B cell (primary cell): ENCODE measurements around the gene LONP1. TPM values are rescaled to one million over a fixed set of nuclear protein-coding genes. Genes with fewer than 3 reads are reported as not detected.
"Not testable (repeated sequence)": the region's sequence is repeated elsewhere in the genome, so short reads cannot be mapped to it uniquely, and the experiment has no call there.

Experiments used
- ATAC-seq: fragments of 200-7000 bp; cut with Tn5 transposase; one replicate; pipeline ENCODE4 v1.10.0; 2021; ENCODE audit warnings: low read depth, mild to moderate bottlenecking, moderate number of reproducible peaks, moderate library complexity
- CTCF ChIA-PET: fragments of 350-600 bp; sonication (Branson Sonifier 250); formaldehyde crosslinking; loops from one replicate; lab custom pipeline; 2021; ENCODE audit warnings: antibody characterized with exemption, inconsistent platforms; lab: Charles Lee
- POLR2A ChIA-PET: fragments of 350-600 bp; sonication (Branson Sonifier 250); formaldehyde crosslinking; loops from one replicate; lab custom pipeline; 2021; ENCODE audit warnings: antibody characterized with exemption; lab: Charles Lee
- DNase-seq: peaks from one replicate; pipeline ENCODE4 v3.0.0; 2013
- H2AFZ ChIP-seq: 2 replicates; pipeline ENCODE4 v1.6.1; 2012; ENCODE audit warnings: mild to moderate bottlenecking, low read depth, low read length; ENCODE audit not compliant: insufficient read depth, poor library complexity, severe bottlenecking
- H3K27ac ChIP-seq, 2 donors: 1 replicate in 1 of 2; 2 replicates in 1 of 2; pipeline ENCODE4 v1.5.1; 2012 to 2013; ENCODE audit warnings: low read length in 2 of 2, mild to moderate bottlenecking in 2 of 2, moderate library complexity in 1 of 2
- H3K27me3 ChIP-seq, 4 experiments: fragments of 200-600 bp in 1 of 4; sonication (generic) in 1 of 4; replicated peaks in 1 of 4; 1 replicate in 2 of 4; 2 replicates in 2 of 4; pipeline versions ENCODE4 v1.6.1 to v1.7.0; 2013 to 2016; ENCODE audit warnings: low read length in 3 of 4, mild to moderate bottlenecking in 2 of 4, mixed read lengths in 1 of 4, moderate library complexity in 1 of 4; ENCODE audit not compliant: insufficient read depth in 4 of 4, control insufficient read depth in 3 of 4; ENCODE audit errors: control extremely low read depth in 1 of 4
- H3K36me3 ChIP-seq, 2 experiments: replicated peaks in 1 of 2; 1 replicate in 1 of 2; 2 replicates in 1 of 2; pipeline versions ENCODE4 v1.6.1 to v1.7.1; 2013; ENCODE audit warnings: low read length in 1 of 2; ENCODE audit not compliant: insufficient read depth in 2 of 2, control insufficient read depth in 1 of 2; ENCODE audit errors: control extremely low read depth in 1 of 2, extremely low read depth in 1 of 2
- H3K4me1 ChIP-seq, 2 donors: fragments of 200-600 bp in 1 of 2; sonication (generic) in 1 of 2; 1 replicate in 1 of 2; 2 replicates in 1 of 2; pipeline versions ENCODE4 v1.5.1 to v1.6.1; 2013 to 2017; ENCODE audit warnings: low read length in 2 of 2; ENCODE audit not compliant: control insufficient read depth in 2 of 2, insufficient read depth in 2 of 2
- H3K4me2 ChIP-seq: replicated peaks from 2 replicates; pipeline ENCODE3; 2012; ENCODE audit warnings: mild to moderate bottlenecking, low read depth, low read length; ENCODE audit not compliant: poor library complexity, severe bottlenecking
- H3K4me3 ChIP-seq, 5 experiments: fragments of 200-600 bp in 1 of 5; sonication (generic) in 1 of 5; 1 replicate in 3 of 5; 2 replicates in 2 of 5; pipeline versions ENCODE4 v1.5.1 to v1.7.0; 2011 to 2016; ENCODE audit warnings: low read length in 4 of 5, mild to moderate bottlenecking in 4 of 5, low read depth in 2 of 5, control low read depth in 1 of 5, moderate library complexity in 1 of 5; ENCODE audit not compliant: insufficient read depth in 1 of 5; ENCODE audit errors: control extremely low read depth in 1 of 5, extremely low read depth in 1 of 5
- H3K79me2 ChIP-seq: fragments of 200-600 bp; sonication (generic); one replicate; pipeline ENCODE4 v1.6.0; 2016; ENCODE audit warnings: low read length; ENCODE audit not compliant: control insufficient read depth, insufficient read depth
- H3K9ac ChIP-seq: fragments of 200-600 bp; sonication (generic); 2 replicates; pipeline ENCODE4 v1.6.1; 2017; ENCODE audit warnings: mild to moderate bottlenecking, low read length, moderate library complexity
- H3K9me3 ChIP-seq, 3 donors: one replicate each; pipeline versions ENCODE4 v1.6.1 to v1.7.1; 2013; ENCODE audit warnings: low read length in 2 of 3; ENCODE audit not compliant: control insufficient read depth in 2 of 3, insufficient read depth in 1 of 3; ENCODE audit errors: control extremely low read depth in 1 of 3
- H4K20me1 ChIP-seq: 2 replicates; pipeline ENCODE4 v1.6.0; 2012; ENCODE audit warnings: mild to moderate bottlenecking, low read length; ENCODE audit not compliant: insufficient read depth, control insufficient read depth, poor library complexity, severe bottlenecking
- H3K27ac Mint-ChIP-seq: one replicate; pipeline ENCODE4 v1.8.0; 2021; ENCODE audit warnings: mixed read lengths
- H3K27me3 Mint-ChIP-seq: one replicate; pipeline ENCODE4 v1.8.0; 2021; ENCODE audit warnings: mixed read lengths
- H3K4me1 Mint-ChIP-seq: one replicate; pipeline ENCODE4 v1.8.0; 2021; ENCODE audit warnings: mixed read lengths
- H3K4me3 Mint-ChIP-seq: one replicate; pipeline ENCODE4 v1.8.0; 2021; ENCODE audit warnings: mixed read lengths
- H3K9me3 Mint-ChIP-seq: one replicate; pipeline ENCODE4 v1.8.0; 2022; ENCODE audit warnings: mixed read lengths; ENCODE audit not compliant: insufficient read depth
- EZH2 ChIP-seq: IDR thresholded peaks from 2 replicates; pipeline ENCODE4 v1.6.1; 2012; ENCODE audit warnings: borderline replicate concordance, low read depth, mild to moderate bottlenecking, moderate library complexity, low read length; ENCODE audit not compliant: insufficient read depth, poor library complexity, severe bottlenecking
- WGBS: methylation state at CpG from one replicate; pipeline ENCODE4 v1.1.5; 2013; ENCODE audit warnings: missing lambda C conversion rate; ENCODE audit not compliant: insufficient coverage; 5-methylcytosine and 5-hydroxymethylcytosine counted together
- intact Hi-C: fragments of 100-400 bp; cut with micrococcal nuclease; formaldehyde crosslinking; loops from one replicate; pipeline ENCODE4 v1.10.0; 2022
- polyA plus RNA-seq: library from polyadenylated mRNA; depleted of rRNA; stranded (reverse); fragments of >200 nt; gene quantifications from 2 replicates; pipeline ENCODE4 v1.2.3, GENCODE V29; 2012
- total RNA-seq, 2 donors: library from RNA; stranded (reverse); fragments of 120-200 nt in 1 of 2; gene quantifications; 1 replicate in 1 of 2; 2 replicates in 1 of 2; pipeline versions ENCODE4 v1.2.3 to v1.2.4, GENCODE V29; 2013 to 2022
- TF ChIP-seq, protein P1 (sequence below): fragments of 200-600 bp; IDR thresholded peaks from one replicate; pipeline ENCODE4 v1.8.0; 2022; ENCODE audit warnings: antibody characterized with exemption, mild to moderate bottlenecking

Gene LONP1
- total and polyA plus RNA-seq, 2 donors (not counting 1 experiment from before 2014, with no cell fraction given), result 60.1 to 67.2 TPM

DNA sequence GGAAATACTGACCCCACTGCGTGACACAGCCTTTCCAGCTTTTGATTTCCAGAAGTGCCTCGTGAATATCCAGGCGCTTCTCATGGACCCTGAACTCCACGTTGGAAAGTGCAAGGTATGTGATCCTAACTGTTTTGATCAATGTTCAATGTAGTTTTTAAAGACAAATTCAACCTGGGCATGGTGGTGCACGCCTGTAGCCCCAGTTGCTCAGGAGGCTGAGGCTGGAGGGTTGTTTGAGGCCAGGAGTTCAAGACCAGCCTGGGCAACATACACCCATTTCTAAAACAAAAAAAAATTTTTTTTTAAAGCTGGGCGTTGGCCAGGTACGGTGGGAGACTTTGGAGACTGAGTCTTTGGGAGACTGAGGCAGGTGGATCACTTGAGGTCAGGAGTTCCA is 31.8 kb upstream of the LONP1 start:
- Mint-ChIP-seq H3K4me1 (no peaks in the 10 kb centered on the region), H3K27ac (no peak overlapping the region), H3K4me3 (no peak overlapping the region), H3K9me3 (no peaks in the 10 kb centered on the region), H3K27me3 (peaks cover 12% of the 10 kb centered on the region)
- Histone ChIP-seq H3K9ac (no peak overlapping the region), H3K4me2 (no peak overlapping the region), H3K4me3 (no peak overlapping the region), H2AFZ (no peak overlapping the region), H4K20me1 (no peaks in the 10 kb centered on the region), H3K36me3 (no peaks in the 10 kb centered on the region), H3K9me3 (no peaks in the 10 kb centered on the region), H3K27ac (no peak overlapping the region), H3K27me3 (peaks cover 0 to 7% (median 1%) of the 10 kb centered on the region in 4 experiments), H3K4me1 (no peaks in the 10 kb centered on the region), H3K79me2 (no peaks in the 10 kb centered on the region)
- CTCF ChIA-PET, result no interaction called here
- ATAC-seq (no peak), DNase-seq (no peak)
- POLR2A ChIA-PET, result no interaction called here
- 92% methylated on average over 6 of the region's 7 CpGs for WGBS
- intact Hi-C loops, result no loop called here
- TF ChIP-seq EZH2, result no peak
- TF ChIP-seq, protein P1, sequence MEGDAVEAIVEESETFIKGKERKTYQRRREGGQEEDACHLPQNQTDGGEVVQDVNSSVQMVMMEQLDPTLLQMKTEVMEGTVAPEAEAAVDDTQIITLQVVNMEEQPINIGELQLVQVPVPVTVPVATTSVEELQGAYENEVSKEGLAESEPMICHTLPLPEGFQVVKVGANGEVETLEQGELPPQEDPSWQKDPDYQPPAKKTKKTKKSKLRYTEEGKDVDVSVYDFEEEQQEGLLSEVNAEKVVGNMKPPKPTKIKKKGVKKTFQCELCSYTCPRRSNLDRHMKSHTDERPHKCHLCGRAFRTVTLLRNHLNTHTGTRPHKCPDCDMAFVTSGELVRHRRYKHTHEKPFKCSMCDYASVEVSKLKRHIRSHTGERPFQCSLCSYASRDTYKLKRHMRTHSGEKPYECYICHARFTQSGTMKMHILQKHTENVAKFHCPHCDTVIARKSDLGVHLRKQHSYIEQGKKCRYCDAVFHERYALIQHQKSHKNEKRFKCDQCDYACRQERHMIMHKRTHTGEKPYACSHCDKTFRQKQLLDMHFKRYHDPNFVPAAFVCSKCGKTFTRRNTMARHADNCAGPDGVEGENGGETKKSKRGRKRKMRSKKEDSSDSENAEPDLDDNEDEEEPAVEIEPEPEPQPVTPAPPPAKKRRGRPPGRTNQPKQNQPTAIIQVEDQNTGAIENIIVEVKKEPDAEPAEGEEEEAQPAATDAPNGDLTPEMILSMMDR, result no peak

- Histone ChIP-seq H3K4me1 (no peaks in the 10 kb centered on the region), H3K27ac (no peak overlapping the region), H3K36me3 (no peaks in the 10 kb centered on the region), H2AFZ (no peak overlapping the region), H3K9me3 (no peaks in the 10 kb centered on the region), H3K79me2 (no peaks in the 10 kb centered on the region), H3K4me2 (no peak overlapping the region), H4K20me1 (no peaks in the 10 kb centered on the region), H3K4me3 (no peak overlapping the region), H3K27me3 (peaks cover 0 to 7% (median 1%) of the 10 kb centered on the region in 4 experiments), H3K9ac (no peak overlapping the region)
- intact Hi-C loops, result no loop called here
- WGBS, result no CpG with 5 or more reads among the region's 5 CpGs
- Mint-ChIP-seq H3K27me3 (peaks cover 8% of the 10 kb centered on the region), H3K9me3 (no peaks in the 10 kb centered on the region), H3K4me1 (no peaks in the 10 kb centered on the region), H3K4me3 (no peak overlapping the region), H3K27ac (no peak overlapping the region)
- ChIA-PET CTCF (interaction anchor here (0.7 kb wide), 1 partner anchor 343 kb away, joined by 5 read pairs; no protein-coding TSS in a partner anchor), POLR2A (no interaction called here)
- DNase-seq (no peak), ATAC-seq (no peak)
- TF ChIP-seq, protein P1, result no peak
- TF ChIP-seq EZH2, result no peak
Observed at GRCh38 chr19:5749505-5749904, 29.6 kb upstream of the LONP1 start.

DNA sequence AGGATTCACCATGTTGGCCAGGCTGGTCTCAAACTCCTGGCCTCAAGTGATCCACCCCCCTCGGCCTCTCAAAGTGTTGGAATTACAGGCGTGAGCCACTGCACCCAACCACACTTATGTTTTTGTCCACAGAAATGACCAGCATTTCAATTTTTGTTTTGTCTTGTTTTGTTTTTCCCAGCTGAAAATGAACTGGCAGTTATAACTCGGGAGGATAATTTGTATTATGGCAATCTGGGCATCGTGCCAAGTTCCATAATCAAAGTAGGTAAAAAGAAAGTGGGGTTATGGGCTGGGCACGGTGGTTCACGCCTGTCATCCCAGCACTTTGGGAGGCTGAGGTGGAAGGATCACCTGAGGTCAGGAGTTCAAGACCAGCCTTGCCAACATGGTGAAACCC is 29.0 kb upstream of the LONP1 start:
- H3K27me3 Mint-ChIP-seq, H3K27ac ChIP-seq, H3K4me1 ChIP-seq, DNase-seq, H3K27me3 ChIP-seq, intact Hi-C loops, POLR2A ChIA-PET, H3K27ac Mint-ChIP-seq, H3K9me3 ChIP-seq, H3K9me3 Mint-ChIP-seq, H3K36me3 ChIP-seq, H2AFZ ChIP-seq, ATAC-seq, H3K9ac ChIP-seq, H3K79me2 ChIP-seq, H3K4me1 Mint-ChIP-seq, H3K4me3 ChIP-seq, H3K4me3 Mint-ChIP-seq, H4K20me1 ChIP-seq, H3K4me2 ChIP-seq: not testable (repeated sequence)
- 79% methylated on average over 5 of the region's 6 CpGs for WGBS
- CTCF ChIA-PET, result interaction anchor here (0.7 kb wide), 1 partner anchor 342 kb away, joined by 5 read pairs; no protein-coding TSS in a partner anchor
